Measurements from ENCODE around the gene SEC16A. TPM values are rescaled to one million over a fixed set of nuclear protein-coding genes. Genes with fewer than 3 reads are reported as not detected.
A peak's percentile ranks its signal among the peaks of the same experiment; 100 is the strongest.

Gene SEC16A
- total and polyA plus RNA-seq, 4 donors: 21.7 to 96.1 (median 66.0) TPM

- Histone ChIP-seq H3K27me3 (ENCODE audit: control insufficient read depth in 4 of 4, insufficient read depth in 4 of 4, low read length in 3 of 4) (no peaks in the 10 kb centered on the region), H3K9me3 (ENCODE audit: control insufficient read depth in 4 of 4, low read length in 3 of 4) (no peaks in the 10 kb centered on the region), H3K9ac (ENCODE audit: low read depth in 1 of 2, low read length in 2 of 2) (peak overlapping the region in 1 of 2 donors; percentile 10), H3K27ac (ENCODE audit: low read depth in 1 of 2, low read length in 2 of 2) (peak overlapping the region in 1 of 2 donors; percentile 32), H3K36me3 (ENCODE audit: control insufficient read depth in 4 of 4, insufficient read depth in 3 of 4, low read depth in 1 of 4, low read length in 3 of 4) (peaks cover under 1 to 15% (median 12%) of the 10 kb centered on the region in 4 donors), H3K4me3 (ENCODE audit: low read depth in 1 of 3, low read length in 3 of 3) (peak overlapping the region in 2 of 3 donors; percentile 73 to 78), H3K4me1 (ENCODE audit: control insufficient read depth in 4 of 4, insufficient read depth in 4 of 4, low read length in 3 of 4) (peaks cover 14 to 57% (median 51%) of the 10 kb centered on the region in 4 donors)
- WGBS: 74% methylated on average over 37 of the region's 37 CpGs
- TF ChIP-seq TAF1 (conservative IDR thresholded peaks at IDR 0.05): no peak
- TF ChIP-seq ATF3 (IDR thresholded peaks at IDR 0.05): no peak
- TF ChIP-seq CTCF (IDR thresholded peaks at IDR 0.05; ENCODE audit: low read depth, low read length, missing input control): no peak
- TF ChIP-seq FOXA1 (IDR thresholded peaks at IDR 0.05): no peak
- TF ChIP-seq FOXA2 (IDR thresholded peaks at IDR 0.05): no peak
- DNase-seq (ENCODE audit: low spot score): no peak
These were observed 44.8 kb downstream of the SEC16A start for GRCh38 chr9:136437839-136438547.

- H3K9ac ChIP-seq (ENCODE audit: low read depth in 1 of 2, low read length in 2 of 2): peak overlapping the region in 1 of 2 donors; percentile 10
- peaks cover 0 to 13% (median 10%) of the 10 kb centered on the region in 4 donors for H3K36me3 ChIP-seq (ENCODE audit: control insufficient read depth in 4 of 4, insufficient read depth in 3 of 4, low read depth in 1 of 4, low read length in 3 of 4)
- H3K4me1 ChIP-seq (ENCODE audit: control insufficient read depth in 4 of 4, insufficient read depth in 4 of 4, low read length in 3 of 4): peaks cover 13 to 51% (median 45%) of the 10 kb centered on the region in 4 donors
- peak overlapping the region in 1 of 2 donors; percentile 32 for H3K27ac ChIP-seq (ENCODE audit: low read depth in 1 of 2, low read length in 2 of 2)
- no peaks in the 10 kb centered on the region for H3K27me3 ChIP-seq (ENCODE audit: control insufficient read depth in 4 of 4, insufficient read depth in 4 of 4, low read length in 3 of 4)
- DNase-seq (ENCODE audit: low spot score): no peak
- H3K9me3 ChIP-seq (ENCODE audit: control insufficient read depth in 4 of 4, low read length in 3 of 4): no peaks in the 10 kb centered on the region
- 34% methylated on average over 8 of the region's 8 CpGs for WGBS
- H3K4me3 ChIP-seq (ENCODE audit: low read depth in 1 of 3, low read length in 3 of 3): peak overlapping the region in 1 of 3 donors; percentile 2
- TF ChIP-seq EGR1 (IDR thresholded peaks at IDR 0.05; ENCODE audit: low read depth in 2 of 2) (peak in 1 of 2 donors; percentile 20), SP1 (IDR thresholded peaks at IDR 0.05) (peak; percentile 21), HNF4A (conservative IDR thresholded peaks at IDR 0.05) (peak; percentile 41 to 71), HNF4G (IDR thresholded peaks at IDR 0.05) (no peak)
These were observed 45.4 kb downstream of the SEC16A start for GRCh38 chr9:136437430-136437829.

- Histone ChIP-seq H3K36me3 (ENCODE audit: control insufficient read depth in 4 of 4, insufficient read depth in 3 of 4, low read depth in 1 of 4, low read length in 3 of 4) (peaks cover 0 to 13% (median 9%) of the 10 kb centered on the region in 4 donors), H3K27ac (ENCODE audit: low read depth in 1 of 2, low read length in 2 of 2) (no peak overlapping the region), H3K27me3 (ENCODE audit: control insufficient read depth in 4 of 4, insufficient read depth in 4 of 4, low read length in 3 of 4) (no peaks in the 10 kb centered on the region), H3K4me1 (ENCODE audit: control insufficient read depth in 4 of 4, insufficient read depth in 4 of 4, low read length in 3 of 4) (peaks cover 11 to 38% (median 33%) of the 10 kb centered on the region in 4 donors), H3K4me3 (ENCODE audit: low read depth in 1 of 3, low read length in 3 of 3) (no peak overlapping the region), H3K9ac (ENCODE audit: low read depth in 1 of 2, low read length in 2 of 2) (no peak overlapping the region), H3K9me3 (ENCODE audit: control insufficient read depth in 4 of 4, low read length in 3 of 4) (no peaks in the 10 kb centered on the region)
- no peak for TF ChIP-seq RXRA (IDR thresholded peaks at IDR 0.05)
- WGBS: 95% methylated on average over 25 of the region's 25 CpGs
- no peak for DNase-seq (ENCODE audit: low spot score)
These were observed 46.7 kb downstream of the SEC16A start for GRCh38 chr9:136436055-136436634.

All from liver (tissue), 9 donors.